Adrenal gland (tissue), 12 donors: Measurements from ENCODE around the gene HAT1. TPM values are rescaled to one million over a fixed set of nuclear protein-coding genes. Genes with fewer than 3 reads are reported as not detected.
A peak's percentile ranks its signal among the peaks of the same experiment; 100 is the strongest.

ENCODE experiments used
- DNase-seq, 7 donors: peaks; one replicate each; pipeline ENCODE4 v3.0.0-alpha.2; 2019 to 2020
- H3K27ac ChIP-seq, 5 donors: fragments of 200-600 bp; sonication (generic) in 4 of 5; 1 replicate in 3 of 5; 2 replicates in 2 of 5; pipeline versions ENCODE4 v1.5.1 to v1.8.0; 2016 to 2020; ENCODE audit warnings: mild to moderate bottlenecking in 1 of 5
- H3K27me3 ChIP-seq: fragments of 200-600 bp; 2 replicates; pipeline ENCODE4 v1.8.0; 2021
- H3K36me3 ChIP-seq, 2 donors: fragments of 200-600 bp; replicated peaks in 1 of 2; 1 replicate in 1 of 2; 2 replicates in 1 of 2; pipeline versions ENCODE4 v1.5.1 to v1.8.0; 2018 to 2022
- H3K4me1 ChIP-seq, 2 donors: fragments of 200-600 bp; replicated peaks in 1 of 2; 1 replicate in 1 of 2; 2 replicates in 1 of 2; pipeline versions ENCODE4 v1.5.1 to v1.8.0; 2018 to 2021
- H3K4me3 ChIP-seq, 4 donors: fragments of 200-600 bp; sonication (generic) in 3 of 4; one replicate each; pipeline ENCODE4 v1.5.1; 2016 to 2018
- H3K9me3 ChIP-seq, 3 donors: fragments of 200-600 bp; sonication (generic) in 1 of 3; replicated peaks in 1 of 3; 1 replicate in 2 of 3; 2 replicates in 1 of 3; pipeline versions ENCODE4 v1.5.1 to v1.8.0; 2016 to 2021
- POLR2A ChIP-seq, 2 donors: fragments of 450-650 bp; IDR thresholded peaks; one replicate each; pipeline ENCODE4 v1.6.1; 2017; ENCODE audit warnings: antibody characterized with exemption in 2 of 2, mild to moderate bottlenecking in 2 of 2, moderate library complexity in 1 of 2
- WGBS, 4 donors: extraction: QIAGEN DNeasy Blood & Tissue Kit in 2 of 4; methylation state at CpG; one replicate each; pipeline versions ENCODE4 v1.1.5 to v1.1.7; 2013 to 2017; 5-methylcytosine and 5-hydroxymethylcytosine counted together
- intact Hi-C, 2 donors: fragments of 100-400 bp; cut with DNase I; formaldehyde crosslinking; loops; one replicate each; pipeline versions ENCODE4 v1.14.1 to v1.15.0; 2022 to 2023
- polyA plus RNA-seq, 3 donors: library from polyadenylated mRNA; stranded (reverse); fragments of 200-250 nt in 2 of 3; fragments of 350-450 nt in 1 of 3; fragmentation: Illumina TruSeq in 1 of 3; extraction: RNeasy Lipid Tissue Mini Kit (QIAGEN cat#74804) in 1 of 3; gene quantifications; one replicate each; pipeline ENCODE4 v1.2.3, GENCODE V29; 2013 to 2014
- total RNA-seq, 9 donors: library from RNA; depleted of rRNA in 4 of 9; stranded (reverse); fragments of >200 nt in 4 of 9; fragments of 120-200 nt in 1 of 9; fragmentation: NEBNext Ultra II Directional in 1 of 9; extraction: Animal tissue kit (Norgen Biotek cat#: 25700) in 1 of 9; gene quantifications; one replicate each; pipeline versions ENCODE4 v1.1.0 to v1.2.4, GENCODE V29; 2013 to 2023
- TF ChIP-seq, protein P1 (sequence below), 6 experiments: fragments of 450-650 bp in 4 of 6; fragments of 200-600 bp in 2 of 6; sonication (generic) in 1 of 6; IDR thresholded peaks; 1 replicate in 5 of 6; 2 replicates in 1 of 6; pipeline versions ENCODE4 v1.5.1 to v1.8.0; 2016 to 2021; ENCODE audit warnings: antibody characterized with exemption in 6 of 6, mild to moderate bottlenecking in 2 of 6, moderate library complexity in 1 of 6
- donor health status: healthy with polysubstance abuse.
- donor health status: Bipolar disorder and iron deficiency.
- donor health status: DM: yes; HTN: yes; CAD: no.
- donor health status: DM: no; HTN: no; CAD: no.
- donor health status: DM: no; HTN: no; CAD: no.
- donor health status: DM: yes; HTN: yes; CAD: no.

HAT1 gene
- total and polyA plus RNA-seq, 12 donors = 9.3 to 103 (median 35.2) TPM

- WGBS, 4 donors = 10 to 31% (median 19%) methylated on average over 2 of the region's 2 CpGs
- Histone ChIP-seq H3K27ac (peak overlapping the region in 2 of 5 donors; percentile 18 to 51), H3K4me1 (peaks cover 6 to 17% of the 10 kb centered on the region in 2 donors), H3K36me3 (no peaks in the 10 kb centered on the region), H3K27me3 (no peaks in the 10 kb centered on the region), H3K4me3 (no peak overlapping the region), H3K9me3 (no peaks in the 10 kb centered on the region)
- peak in 5 of 7 donors; percentile 35 to 70 (median 38) for DNase-seq
- TF ChIP-seq POLR2A (IDR thresholded peaks at IDR 0.05) = no peak
- TF ChIP-seq, protein P1, sequence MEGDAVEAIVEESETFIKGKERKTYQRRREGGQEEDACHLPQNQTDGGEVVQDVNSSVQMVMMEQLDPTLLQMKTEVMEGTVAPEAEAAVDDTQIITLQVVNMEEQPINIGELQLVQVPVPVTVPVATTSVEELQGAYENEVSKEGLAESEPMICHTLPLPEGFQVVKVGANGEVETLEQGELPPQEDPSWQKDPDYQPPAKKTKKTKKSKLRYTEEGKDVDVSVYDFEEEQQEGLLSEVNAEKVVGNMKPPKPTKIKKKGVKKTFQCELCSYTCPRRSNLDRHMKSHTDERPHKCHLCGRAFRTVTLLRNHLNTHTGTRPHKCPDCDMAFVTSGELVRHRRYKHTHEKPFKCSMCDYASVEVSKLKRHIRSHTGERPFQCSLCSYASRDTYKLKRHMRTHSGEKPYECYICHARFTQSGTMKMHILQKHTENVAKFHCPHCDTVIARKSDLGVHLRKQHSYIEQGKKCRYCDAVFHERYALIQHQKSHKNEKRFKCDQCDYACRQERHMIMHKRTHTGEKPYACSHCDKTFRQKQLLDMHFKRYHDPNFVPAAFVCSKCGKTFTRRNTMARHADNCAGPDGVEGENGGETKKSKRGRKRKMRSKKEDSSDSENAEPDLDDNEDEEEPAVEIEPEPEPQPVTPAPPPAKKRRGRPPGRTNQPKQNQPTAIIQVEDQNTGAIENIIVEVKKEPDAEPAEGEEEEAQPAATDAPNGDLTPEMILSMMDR (IDR thresholded peaks at IDR 0.05) = no peak
- intact Hi-C loops = no loop called here
Observed at GRCh38 chr2:171878481-171878993, 43.7 kb upstream of the HAT1 start.

DNA sequence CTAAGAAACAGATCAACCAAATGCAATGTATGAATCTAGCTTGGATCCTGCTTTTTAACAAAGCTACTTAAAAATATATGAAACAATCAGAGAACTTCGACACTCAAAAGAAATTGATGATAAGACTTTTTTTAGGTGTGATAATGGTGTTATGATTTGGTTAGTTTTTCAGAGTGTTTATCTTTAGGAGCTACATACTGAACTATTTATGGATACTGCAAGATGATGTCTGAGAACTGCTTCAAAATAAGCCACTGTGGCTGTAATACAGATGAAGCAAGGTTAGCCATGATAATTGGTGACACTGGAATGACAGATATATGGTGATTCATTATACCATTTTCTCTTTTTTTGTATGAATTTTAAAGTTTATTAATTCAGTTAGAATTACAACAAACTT is 42.4 kb upstream of the HAT1 start:
- no peak for DNase-seq
- no peaks in the 10 kb centered on the region for H3K27me3 ChIP-seq
- peaks cover 6 to 17% of the 10 kb centered on the region in 2 donors for H3K4me1 ChIP-seq
- no peaks in the 10 kb centered on the region for H3K36me3 ChIP-seq
- intact Hi-C loops = no loop called here
- H3K4me3 ChIP-seq = no peak overlapping the region
- TF ChIP-seq, protein P1 (IDR thresholded peaks at IDR 0.05) = no peak
- no peak for TF ChIP-seq POLR2A (IDR thresholded peaks at IDR 0.05)
- H3K27ac ChIP-seq = no peak overlapping the region
- WGBS, 4 donors = 70 to 94% (median 91%) methylated on average over 1 of the region's 1 CpG
- no peaks in the 10 kb centered on the region for H3K9me3 ChIP-seq

DNA sequence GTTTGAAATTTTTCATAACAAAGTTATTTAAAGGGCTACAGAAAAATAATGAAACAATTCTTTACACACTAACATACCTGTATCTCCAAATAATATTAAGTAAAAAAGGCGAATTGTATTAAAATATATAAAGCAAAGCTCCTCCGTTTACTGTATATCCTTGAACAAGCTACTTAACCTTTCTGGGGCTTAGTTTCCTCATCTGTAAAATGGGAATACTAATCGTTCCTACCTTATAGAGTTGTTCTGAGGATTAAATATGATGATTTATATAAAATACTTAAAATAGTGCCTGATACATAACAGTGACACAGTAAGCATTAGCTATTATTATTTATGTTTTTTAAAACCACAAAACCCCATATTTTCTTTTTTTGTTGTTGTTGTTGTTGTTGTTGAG is 41.5 kb upstream of the HAT1 start:
- Histone ChIP-seq H3K4me1 (peaks cover 6 to 17% of the 10 kb centered on the region in 2 donors), H3K27ac (no peak overlapping the region), H3K27me3 (no peaks in the 10 kb centered on the region), H3K4me3 (no peak overlapping the region), H3K36me3 (no peaks in the 10 kb centered on the region), H3K9me3 (no peaks in the 10 kb centered on the region)
- intact Hi-C loops = no loop called here
- 86 to 96% (median 90%) methylated on average over 3 of the region's 3 CpGs for WGBS, 4 donors
- DNase-seq = no peak
- TF ChIP-seq, protein P1 (IDR thresholded peaks at IDR 0.05) = no peak
- TF ChIP-seq POLR2A (IDR thresholded peaks at IDR 0.05) = no peak

GRCh38 chr2:171882089-171882769 is 40.0 kb upstream of the HAT1 start:
- no peaks in the 10 kb centered on the region for H3K36me3 ChIP-seq
- no peak for DNase-seq
- H3K4me3 ChIP-seq = no peak overlapping the region
- H3K27me3 ChIP-seq = no peaks in the 10 kb centered on the region
- no peaks in the 10 kb centered on the region for H3K9me3 ChIP-seq
- intact Hi-C loops = no loop called here
- no peak overlapping the region for H3K27ac ChIP-seq
- peaks cover 6 to 17% of the 10 kb centered on the region in 2 donors for H3K4me1 ChIP-seq
- TF ChIP-seq, protein P1 (IDR thresholded peaks at IDR 0.05) = no peak
- WGBS, 4 donors = 93 to 98% (median 97%) methylated on average over 2 of the region's 2 CpGs
